ENCODE measurements around the gene GRIN2A.

Gene GRIN2A

DNA sequence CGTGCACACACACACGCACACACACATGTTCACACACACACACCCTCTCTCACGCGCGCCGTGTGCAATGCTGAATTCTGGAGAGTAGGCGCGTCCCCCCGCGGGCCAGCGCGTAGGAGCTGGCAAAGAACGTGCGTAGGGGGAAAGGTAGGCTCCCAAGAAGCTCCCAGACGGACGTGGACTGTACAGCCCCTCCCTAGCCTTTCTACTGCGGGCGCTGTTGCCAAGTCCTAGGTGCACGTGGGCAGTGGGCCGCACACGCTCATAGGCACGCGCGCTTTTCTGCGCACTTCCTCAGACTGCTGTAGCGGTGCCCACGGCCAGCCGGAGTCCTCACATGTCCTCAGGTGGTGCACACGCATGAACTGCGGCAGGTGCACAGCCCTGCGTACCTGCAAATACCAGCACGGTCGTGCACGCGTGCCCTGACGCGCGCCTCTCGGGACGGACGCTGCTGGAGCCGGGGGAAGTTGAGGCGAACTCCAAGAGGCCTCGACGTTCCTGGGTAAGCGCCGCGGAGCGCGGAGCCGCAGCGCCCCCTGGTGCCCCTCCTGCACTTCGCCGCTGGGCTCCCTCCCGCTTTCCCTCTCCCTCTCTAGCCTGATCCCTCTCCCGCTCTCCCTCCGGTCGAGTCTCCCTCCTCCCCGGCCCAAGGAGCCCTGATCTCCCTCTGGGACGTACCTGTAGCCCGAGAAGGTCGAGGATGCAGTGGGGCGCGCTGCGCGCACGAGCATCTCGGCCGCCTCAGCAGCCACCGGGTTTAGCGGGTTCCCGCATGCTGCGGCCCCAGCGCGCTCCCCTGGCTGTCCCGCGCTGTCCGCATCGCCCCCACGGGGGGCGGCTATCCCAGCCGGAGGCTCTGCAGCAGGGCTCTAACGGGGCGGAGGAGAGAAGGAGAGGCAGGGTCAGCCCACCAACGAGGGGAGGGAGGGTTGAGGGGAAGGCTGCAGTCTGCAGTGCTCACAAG is 749 bp downstream of the GRIN2A start:
- DNase-seq: no peak

- no peak for DNase-seq
These were observed 1.5 kb downstream of the GRIN2A start for GRCh38 chr16:10180771-10181163.

DNA sequence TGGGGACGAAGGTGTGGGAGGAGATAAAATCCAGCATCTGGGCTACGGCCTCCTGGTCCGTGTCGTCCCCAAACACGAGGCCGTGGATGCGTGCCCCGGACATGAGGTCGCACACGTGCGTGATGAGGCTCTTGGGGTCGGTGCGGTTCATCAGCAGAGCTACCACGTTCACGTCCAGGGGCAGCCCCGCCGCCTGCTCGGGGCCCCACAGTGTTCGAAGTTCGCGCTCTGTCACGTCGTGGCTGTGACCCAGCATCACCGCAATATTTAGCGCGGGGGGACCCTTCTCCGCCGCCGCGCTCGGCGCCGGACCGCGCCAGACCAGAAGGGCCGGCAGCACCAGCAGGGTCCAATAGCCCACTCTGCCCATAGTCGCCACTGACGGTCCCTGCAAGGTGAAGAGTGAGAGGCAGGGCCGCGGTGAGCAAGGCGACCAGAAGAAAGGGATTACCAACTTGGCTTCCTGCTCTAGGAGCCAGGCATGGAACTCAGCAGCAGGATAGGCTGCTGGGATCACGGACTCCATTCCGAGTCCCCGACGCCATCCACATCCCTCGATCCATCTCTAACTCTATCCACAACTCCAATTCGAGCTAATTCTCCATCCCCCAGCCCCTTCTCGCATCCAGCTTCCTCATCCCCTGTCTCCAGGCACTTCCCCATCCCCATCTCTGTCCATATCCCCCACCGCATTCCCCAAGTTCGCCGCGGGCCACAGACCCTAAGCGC is 2.0 kb downstream of the GRIN2A start:
- DNase-seq: no peak

DNA sequence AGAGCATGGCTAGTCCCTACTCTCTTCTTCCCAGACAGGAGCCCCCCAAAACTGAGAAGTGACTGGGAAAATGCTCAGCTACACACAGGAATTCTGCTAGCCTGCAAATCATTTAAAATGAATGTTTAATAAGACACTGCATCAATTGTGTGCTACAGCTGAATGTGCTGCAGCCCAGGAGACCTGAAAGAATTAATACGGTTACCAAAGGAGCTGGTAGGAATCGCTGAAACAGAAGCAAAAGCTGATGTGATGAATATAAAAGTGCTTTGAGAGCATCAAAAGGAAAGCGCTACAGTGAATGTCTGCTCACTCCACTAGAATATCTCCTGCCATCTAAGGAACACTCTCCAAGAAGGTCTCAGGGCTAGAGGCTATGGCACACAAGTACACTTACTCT is 3.7 kb downstream of the GRIN2A start:
- no peak for DNase-seq

DNA sequence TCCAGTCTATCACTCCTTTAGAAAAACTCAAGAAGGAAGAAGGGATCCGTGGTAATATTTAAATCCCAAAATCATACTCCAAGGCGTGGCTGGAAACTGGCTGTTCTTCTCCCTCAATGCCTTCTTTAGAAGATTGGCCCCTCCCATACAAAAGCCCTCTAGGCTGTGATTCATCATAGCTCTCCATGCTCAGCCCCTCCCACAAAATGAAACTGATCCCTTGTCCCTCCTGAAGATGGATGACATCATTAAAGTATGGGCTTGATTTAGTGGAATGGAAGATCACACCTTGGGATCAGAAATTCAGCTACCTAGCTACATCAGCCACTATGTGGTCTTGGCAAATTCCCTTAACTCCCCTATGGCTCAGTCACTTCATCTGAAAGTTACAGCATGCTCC is 4.1 kb downstream of the GRIN2A start:
- DNase-seq: no peak

DNA sequence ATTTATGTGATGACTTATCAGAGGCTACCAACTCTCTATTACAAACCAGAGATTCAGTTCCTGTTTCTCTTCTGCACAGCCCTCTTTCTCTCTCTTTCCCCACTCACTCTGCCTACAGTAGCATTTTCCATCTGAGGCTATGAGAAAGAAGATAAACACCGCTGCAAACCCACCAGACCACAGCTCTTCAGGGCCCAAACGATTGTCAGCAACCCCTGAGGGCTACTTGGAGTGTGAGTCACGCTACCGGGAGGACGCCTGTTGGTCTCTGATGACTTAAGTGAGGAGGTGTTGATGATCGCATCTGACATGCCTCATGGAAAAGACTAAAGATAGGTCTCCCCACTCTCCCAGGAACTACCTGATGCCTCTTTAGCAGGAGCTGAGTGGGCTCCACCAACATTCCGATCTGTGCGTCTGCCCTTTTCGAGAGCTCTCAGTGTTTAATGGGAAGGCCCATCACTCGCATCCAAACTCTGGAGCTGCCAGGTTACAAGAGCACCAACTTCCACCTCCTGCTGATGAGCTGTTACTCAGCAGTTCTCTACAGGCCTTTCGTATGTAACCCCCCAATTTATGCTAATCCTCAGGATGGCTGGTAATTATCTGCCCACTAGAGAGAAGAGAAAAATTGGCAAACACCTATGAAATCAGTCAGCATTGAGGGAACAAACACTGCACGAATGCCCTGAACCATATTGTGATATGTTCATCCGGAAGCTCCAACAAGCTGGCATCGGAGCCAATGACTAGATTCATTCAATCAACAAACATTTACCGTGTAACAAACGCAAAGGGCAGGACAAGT is 9.2 kb downstream of the GRIN2A start:
- no peak for DNase-seq

DNA sequence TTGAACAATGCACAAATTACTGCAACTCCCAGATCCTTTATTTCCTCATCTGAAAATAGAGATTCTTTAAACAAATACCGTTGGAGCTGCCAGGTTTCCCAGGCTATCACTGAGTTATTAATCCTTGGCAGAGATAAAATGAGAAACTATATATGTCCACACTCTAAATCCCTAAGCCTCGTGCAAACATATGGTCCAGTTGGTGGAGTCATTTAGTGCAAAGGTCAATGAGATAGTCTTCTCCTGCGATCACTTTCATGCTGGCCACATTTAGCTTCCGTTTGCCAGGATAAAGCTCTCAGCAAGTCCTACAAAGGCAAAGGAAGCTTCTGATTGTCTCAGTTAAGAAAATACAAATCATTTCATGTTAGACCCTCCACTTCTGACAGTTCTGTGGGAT is 11.0 kb downstream of the GRIN2A start:
- DNase-seq: no peak

GRCh38 chr16:10169904-10170410 is 12.3 kb downstream of the GRIN2A start:
- DNase-seq: no peak

DNA sequence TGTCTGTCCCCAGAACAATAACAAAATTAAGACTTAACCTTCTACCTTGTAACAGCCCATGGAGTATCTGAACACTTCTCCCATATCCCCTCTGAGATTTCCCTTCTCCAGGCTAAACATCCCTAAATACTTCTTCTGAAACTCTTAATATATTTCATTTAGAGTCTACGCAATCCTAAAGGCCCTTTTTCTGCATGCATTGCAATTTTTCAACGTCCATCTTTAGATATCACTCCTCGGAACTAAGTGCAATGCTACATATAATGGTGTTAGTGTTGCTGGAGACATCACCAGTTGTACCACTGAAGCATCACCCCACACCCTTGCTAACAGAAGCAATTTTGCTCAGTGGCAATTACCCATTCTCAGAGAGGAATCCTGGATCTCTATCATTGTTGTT is 13.2 kb downstream of the GRIN2A start:
- no peak for DNase-seq

DNA sequence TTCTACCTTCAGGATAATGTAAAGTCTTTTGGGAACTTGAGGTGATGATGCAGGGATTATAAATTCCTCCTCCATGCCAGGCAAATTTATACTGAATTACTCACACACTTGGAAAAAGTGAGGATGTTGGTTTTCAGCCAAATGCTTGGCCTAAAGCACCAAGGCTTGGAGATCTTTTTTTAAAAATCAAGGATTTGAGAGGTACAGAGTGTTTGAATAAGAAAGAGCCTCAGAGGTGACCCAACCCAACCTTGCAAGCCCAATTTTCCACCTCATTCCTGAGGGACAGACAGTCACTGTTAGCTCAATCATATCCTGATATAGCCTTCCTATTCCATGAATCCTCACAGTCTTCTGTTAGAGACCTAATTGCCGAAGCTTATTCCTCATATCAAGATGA is 14.0 kb downstream of the GRIN2A start:
- no peak for DNase-seq

DNA sequence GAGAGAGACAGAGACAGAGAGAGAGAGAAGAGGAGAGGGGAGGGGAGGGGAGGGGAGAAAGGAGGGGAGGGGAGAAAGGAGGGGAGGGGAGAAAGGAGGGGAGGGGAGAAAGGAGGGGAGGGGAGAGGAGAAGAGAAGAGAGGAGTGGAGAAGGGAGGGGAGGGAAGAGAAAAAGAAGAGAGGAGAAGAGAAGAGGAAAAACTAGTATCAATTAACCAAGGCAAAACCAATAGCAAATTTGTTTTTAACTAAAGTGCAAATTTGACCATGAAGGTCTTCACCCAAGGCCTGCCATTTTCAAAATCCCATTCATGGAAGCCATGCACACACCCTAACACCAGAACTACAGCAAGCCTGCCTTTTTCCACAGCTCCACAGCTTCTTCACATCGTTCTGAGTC is 16.6 kb downstream of the GRIN2A start:
- DNase-seq: no peak

DNA sequence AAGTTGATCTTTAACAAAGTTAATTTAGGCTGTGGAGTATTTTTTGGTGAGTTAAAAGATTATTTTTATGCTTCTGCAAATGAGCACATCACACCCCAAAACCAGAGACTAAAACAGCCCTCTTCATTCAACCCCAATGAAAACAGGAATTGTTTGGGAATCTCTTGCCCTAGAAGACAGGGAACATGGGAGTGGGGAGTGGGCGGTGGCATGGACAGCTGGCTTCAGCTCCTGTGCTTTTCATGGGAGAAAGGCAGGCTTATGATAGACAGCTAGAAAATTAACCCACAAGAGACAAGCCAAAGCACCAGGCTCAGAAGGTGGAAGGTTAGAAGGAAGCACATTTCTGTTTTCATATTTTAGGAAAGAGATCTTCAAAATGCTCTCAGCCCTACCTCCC is 19.2 kb downstream of the GRIN2A start:
- no peak for DNase-seq

DNA sequence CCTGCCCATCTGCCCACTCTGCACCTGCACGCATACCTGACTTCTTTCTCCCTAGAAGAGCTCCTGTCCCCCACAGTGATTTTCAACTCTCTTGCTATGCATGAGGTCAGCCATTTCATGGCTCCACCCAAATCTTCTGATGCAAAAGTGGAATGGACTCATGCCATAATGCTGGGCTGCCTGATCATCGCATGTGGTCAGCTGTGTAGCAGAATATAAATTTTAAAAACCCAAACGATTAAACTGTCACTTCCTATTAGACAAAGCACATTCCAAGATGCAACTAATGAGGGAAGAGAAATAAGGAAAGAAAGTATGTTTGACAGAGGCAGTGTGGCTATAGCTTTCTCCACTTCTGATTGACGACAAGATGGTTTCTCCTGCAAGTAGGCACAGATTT is 26.1 kb downstream of the GRIN2A start:
- no peak for DNase-seq

GRCh38 chr16:10154389-10154788 is 27.8 kb downstream of the GRIN2A start:
- no peak for DNase-seq

DNA sequence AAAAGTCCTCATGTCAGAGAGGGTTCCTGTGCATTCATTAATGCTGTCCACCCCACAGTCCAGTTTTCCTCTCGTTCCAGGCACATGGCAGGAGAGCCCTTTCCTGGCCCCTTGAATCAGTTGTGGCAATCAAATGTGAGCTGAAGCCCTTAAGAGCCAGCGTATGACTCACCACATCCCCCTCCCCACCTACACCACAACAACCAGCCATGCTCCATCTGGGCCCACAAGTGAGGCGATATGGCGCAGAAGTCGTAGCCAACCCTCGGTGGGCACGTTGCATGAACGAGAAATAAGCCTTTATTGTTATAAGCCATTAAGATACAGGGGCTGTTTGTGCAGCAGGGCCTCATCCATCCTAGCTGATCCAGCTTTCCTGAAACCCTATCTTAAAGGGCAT is 28.2 kb downstream of the GRIN2A start:
- no peak for DNase-seq

DNA sequence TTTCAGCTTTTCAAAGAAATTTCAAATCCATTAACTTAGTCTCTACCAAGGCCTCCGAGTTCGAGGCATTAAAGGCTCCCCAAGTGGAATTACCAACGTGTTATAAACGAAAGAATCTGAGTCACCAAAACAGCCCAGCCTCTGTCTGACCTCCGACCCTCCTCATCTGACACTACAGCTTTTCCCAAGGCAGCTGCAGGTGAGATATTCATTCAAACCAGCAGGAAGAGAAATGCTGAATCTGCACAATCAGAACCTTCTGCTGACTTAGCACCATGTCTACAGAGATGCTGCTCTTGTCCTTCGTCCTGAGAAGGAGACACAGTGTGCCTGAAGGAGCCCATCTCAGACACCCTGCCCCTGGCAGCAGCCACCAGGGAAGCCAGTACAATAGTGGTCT is 30.5 kb downstream of the GRIN2A start:
- DNase-seq: no peak

DNA sequence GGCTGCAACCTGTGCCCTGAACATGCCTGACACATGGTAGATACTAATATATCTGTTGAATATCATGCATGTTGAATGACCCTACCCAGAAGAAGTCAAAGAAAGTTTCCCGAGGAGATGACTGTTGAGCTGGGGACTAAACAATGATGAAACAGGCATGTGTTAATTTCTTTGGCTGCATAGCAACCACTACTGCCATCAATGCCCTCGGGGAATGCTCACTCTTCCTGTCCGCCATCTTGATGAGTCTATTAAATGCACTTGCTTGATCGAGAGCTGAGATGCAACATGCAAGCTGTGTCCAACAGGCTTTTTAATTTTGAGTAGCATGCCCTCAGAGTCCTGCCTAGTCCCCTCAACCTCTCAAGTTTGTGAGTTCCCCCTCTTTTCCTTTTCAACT is 31.3 kb downstream of the GRIN2A start:
- DNase-seq: no peak

DNA sequence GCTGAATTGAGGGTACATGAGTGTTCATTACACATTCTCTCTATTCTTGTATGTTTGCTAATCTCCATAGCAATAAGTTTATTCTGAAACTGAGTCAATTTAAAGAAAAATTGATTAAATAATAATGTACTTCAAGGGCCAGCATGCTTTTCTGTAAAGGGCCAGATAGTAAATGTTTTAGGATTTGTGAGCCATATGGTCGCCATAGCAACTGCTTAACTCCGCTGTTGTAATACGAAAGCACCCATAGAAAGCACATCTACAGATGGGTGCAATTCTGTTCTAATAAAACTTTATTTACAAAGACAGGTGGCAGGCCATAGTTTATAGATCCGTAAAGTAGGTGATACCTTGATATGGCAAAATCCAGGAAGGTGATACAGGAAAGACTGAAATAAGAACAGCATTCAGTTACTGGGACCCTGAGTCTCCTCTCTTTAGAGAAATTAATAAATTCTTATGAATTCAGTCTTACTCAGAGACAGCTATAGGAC is 36.6 kb downstream of the GRIN2A start:
- no peak for DNase-seq

DNA sequence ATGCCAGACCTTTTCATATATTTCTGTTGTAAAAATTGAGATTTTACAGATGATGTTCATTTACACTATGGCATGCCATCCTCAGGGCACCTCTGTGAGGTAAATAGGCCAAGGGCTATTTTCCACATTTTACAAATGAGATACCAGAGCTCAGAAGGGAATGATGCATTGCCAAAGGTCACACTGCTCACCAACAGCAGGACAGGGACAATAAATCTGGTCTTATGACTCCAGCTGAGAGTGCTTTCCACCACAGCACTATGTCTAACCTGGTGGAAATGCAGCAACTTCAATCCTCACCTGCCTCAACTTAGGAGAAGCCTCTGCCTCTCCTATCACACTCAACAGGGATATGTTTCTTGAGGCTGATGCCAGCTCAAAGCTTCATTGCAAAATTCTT is 40.6 kb downstream of the GRIN2A start:
- no peak for DNase-seq

- DNase-seq: no peak
These were observed 43.3 kb downstream of the GRIN2A start for GRCh38 chr16:10138881-10139280.

GRCh38 chr16:10137341-10137740 is 44.9 kb downstream of the GRIN2A start:
- no peak for DNase-seq

GRCh38 chr16:10136916-10137315 is 45.3 kb downstream of the GRIN2A start:
- no peak for DNase-seq

- no peak for DNase-seq
These were observed 51.7 kb downstream of the GRIN2A start for GRCh38 chr16:10130538-10130937.

All from effector CD8-positive, alpha-beta T cell (primary cell).